Measurements from ENCODE around the gene RNF212.
A peak's percentile ranks its signal among the peaks of the same experiment; 100 is the strongest.
"Not testable (repeated sequence)": the region's sequence is repeated elsewhere in the genome, so short reads cannot be mapped to it uniquely, and the experiment has no call there.

Gene RNF212

DNA sequence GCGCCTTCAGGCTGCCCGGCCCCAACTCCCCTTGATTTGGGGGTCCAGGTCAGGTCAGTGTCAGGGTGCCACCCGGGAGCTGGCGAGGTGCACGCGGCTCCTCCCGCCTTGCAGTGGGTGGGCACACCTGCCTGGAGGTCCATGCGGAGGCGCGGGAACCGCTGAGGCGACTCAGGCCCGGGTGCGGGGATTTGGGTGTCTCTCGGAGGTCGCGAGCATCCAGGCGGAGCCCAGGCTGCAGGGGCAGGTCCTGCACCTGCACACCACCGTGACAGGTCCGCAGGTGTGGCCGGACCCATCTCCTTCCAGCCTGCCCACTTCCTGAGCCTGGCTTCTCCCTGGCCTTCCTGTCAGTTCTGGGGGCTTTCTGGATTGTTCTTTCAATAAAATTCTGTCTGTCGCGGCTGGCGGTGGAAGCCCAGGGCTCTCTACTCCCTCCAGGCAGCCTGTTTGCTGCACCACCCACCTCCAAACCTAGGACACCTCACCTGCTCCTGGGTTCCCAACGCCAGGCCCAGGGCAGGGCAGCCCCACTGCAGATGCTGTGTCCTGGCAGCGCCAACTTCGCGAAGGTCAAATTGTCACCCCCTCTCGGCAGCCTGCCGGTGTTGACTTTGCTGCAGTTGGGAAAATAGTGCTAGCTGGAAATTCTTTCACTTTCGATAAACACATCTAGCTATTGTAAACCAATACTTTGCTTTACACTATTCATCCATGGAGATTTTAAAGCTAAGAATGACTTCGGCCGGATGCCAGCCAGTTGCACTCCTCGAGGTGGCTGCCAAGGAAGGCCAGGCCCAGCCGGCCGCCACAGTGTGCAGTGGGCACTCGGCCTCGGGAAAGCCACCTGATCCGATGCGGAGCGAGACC is 66.0 kb downstream of the RNF212 start:
- no peak for DNase-seq

DNA sequence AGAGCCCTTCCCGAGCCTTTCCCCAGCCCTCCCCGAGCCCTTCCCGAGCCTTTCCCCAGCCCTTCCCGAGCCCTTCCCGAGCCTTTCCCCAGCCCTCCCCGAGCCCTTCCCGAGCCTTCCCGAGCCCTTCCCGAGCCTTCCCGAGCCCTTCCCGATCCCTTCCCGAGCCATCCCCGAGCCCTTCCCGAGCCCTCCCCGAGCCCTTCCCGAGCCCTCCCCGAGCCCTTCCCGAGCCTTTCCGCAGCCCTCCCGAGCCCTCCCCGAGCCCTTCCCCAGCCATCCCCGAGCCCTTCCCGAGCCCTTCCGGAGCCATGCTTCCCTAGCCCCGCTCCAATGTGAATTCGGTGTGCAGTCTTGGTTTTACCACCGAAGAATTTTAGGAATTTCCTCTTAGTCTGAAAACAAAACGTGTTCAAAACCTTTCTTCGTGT is 66.8 kb downstream of the RNF212 start:
- not testable (repeated sequence) for DNase-seq

DNA sequence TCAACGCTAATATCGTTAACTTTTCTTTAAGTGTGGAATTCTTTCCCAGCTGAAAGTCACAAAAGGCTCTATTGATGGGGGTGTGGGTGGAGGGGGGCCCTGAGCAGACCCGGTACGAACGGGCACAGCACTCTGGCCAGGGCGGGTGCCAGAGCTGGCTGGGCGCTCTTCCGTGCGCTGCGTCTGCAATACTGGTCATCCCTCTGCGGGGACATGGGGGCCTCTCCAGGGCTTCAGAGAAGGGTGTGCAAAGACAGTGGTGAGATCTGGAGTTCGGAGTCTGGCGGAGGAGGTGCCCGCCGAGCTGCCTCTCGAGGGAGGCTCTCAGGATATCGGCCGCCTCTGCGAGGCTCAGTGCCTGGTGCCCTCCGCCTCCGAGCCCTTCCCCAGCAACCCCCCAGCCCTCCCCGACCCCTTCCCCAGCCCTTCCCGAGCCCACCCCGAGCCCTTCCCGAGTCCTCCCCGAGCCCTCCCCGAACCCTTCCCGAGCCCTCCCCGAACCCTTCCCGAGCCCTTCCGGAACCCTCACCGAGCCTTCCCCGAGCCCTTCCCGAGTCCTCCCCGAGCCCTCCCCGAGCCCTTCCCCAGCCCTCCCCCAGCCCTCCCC is 67.7 kb downstream of the RNF212 start:
- DNase-seq: no peak

DNA sequence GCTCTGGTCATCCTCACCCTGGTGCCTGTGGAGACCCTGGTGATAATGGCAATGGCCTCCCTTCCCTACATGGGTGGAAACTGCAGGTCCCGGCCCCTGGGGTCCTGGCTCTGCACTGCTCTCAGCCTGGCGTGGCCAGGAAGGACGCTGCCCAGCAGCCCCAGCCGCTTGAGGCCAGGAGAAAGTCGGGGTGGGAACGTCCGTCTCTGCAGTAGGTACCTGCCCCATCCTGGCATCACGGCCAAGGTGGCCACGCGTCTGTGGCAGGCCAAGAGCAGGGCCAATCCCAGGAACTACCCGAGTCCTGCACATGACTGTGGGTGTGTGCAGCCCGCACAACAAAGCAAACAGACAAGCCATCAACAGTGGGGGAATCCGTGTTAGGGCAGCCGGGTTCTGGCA is 68.2 kb downstream of the RNF212 start:
- DNase-seq: no peak

DNA sequence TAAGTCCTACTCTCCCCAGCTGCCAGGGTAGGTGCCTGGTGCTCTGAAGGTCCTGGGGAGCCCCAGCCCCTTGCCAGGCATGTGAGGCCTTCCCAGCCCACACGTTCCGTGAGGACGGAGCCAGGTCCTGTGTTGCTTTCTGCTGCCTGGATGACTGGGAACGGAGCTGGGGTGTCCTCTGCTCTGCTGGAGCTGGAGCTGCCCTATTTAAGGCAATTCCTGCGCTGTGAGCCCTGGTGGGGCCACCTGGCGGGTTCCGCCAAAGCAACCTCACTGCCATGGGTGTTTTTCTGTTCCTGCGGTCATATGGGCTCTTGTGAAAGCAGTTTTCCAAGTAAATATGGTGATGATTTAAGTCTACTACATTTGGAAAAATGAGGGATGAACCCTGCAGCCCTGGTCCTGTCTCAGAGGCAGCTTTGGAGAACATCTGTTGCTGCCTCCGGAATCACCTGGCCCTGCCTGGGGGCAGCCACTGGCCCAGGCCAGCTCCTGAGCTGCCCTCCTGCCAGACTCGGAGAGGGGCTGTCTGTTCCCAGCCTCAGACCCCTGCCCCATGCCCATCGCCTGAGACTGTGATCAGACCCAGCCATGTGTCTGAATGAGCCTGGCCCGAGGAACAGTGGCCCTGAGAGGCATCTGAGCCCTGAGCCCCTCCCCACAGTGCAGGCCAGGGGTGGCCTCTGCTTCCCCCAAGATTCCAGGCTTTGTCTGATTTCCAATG is 68.7 kb downstream of the RNF212 start:
- DNase-seq: no peak

DNA sequence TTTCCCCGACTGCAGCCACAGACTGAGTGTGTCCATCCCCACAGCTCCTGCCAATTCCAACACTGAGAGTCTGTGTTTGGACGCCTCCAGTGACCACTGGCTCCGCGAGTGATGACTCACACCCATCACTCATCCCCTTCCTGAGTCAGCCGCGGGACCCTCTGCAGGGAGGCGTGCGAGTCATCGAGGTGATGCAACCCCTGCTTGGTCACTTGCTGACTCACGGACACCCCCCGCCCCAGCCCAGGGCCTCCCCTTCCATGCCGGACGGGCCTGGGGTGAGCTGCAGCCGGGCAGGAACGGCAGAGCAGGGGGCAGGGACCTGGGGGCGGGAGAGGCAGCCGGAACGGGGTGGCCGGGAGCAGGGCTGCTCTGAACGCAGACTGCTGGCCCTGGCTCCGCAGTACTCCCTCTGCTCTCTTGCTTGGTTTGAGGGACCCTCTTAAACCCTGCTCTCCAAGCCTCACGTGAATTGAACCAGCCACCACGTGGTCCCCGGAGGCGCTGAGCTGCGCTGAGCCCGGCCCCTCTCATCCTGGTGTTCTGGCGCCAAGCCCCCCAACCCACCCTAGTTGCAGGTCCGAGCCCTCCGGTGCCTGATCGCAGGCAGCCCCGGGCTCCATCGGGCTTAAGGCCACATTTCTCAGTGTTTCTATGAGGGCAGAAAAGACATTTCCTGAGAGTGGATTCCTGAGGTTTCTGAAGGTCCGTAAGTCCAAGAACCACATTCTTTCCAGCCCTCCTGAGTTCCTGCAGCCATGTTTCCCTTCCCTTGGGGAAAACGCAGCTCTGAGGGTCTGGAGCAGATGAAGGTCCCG is 69.5 kb downstream of the RNF212 start:
- peak; percentile 96 for DNase-seq

DNA sequence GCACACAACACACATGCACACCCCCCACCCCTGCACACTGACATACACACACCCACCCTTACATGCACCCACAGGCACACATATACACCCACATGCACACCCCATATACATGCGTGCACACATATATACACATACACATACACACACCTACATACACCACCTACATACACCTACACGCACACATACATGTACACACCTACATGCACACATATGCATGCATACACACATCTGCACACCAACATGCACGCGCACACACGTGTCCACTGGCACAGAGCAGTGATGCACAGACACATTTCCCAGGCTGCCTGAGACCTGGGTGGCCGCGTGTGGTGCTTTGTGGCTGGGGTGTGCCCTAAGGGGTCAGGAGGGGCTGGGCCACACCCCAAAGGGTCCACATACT is 70.2 kb downstream of the RNF212 start:
- no peak for DNase-seq

DNA sequence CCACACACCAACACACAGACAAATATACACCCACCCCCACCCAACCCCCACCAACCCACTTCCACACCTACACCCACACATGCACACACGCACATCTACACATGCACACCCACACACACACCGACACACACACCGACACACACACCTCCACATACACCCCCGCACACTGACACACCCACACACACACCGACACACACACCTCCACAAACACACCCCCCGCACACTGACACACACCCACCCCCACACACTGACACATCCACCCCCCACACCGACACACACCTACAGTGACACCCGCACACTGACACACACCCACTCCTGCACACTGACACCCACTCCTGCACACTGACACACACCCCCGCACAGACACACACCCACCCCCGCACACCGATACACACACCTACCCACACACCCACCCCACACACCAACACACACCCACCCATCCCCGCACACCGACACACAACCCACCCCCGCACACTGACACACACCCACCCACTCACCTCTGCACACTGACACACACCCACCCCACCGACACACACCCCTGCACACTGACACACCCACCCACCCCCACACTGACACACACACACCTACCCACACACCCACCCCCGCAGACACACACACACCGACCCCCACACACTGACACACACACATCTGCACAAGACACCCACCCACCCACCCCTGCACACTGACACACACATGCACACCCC is 70.9 kb downstream of the RNF212 start:
- no peak for DNase-seq

DNA sequence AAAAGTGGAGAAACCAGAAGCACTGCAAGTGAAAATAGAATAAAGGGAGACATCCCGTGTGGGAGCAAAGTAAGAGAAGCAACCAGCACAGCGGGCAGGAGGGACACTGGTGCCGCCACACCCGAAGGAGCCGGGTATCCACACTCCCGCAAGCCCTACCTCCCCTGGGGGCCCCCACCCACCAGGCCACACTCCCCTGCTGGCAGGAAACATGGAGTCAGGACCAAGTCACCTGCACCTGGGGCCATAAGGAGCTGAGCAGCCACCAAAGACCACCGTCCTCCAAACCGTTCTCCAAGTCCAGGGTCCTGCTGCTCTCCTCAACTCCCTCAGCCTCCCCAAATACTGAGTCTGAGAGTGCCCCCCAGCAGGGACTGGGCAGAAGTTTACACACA is 71.4 kb downstream of the RNF212 start:
- no peak for DNase-seq

DNA sequence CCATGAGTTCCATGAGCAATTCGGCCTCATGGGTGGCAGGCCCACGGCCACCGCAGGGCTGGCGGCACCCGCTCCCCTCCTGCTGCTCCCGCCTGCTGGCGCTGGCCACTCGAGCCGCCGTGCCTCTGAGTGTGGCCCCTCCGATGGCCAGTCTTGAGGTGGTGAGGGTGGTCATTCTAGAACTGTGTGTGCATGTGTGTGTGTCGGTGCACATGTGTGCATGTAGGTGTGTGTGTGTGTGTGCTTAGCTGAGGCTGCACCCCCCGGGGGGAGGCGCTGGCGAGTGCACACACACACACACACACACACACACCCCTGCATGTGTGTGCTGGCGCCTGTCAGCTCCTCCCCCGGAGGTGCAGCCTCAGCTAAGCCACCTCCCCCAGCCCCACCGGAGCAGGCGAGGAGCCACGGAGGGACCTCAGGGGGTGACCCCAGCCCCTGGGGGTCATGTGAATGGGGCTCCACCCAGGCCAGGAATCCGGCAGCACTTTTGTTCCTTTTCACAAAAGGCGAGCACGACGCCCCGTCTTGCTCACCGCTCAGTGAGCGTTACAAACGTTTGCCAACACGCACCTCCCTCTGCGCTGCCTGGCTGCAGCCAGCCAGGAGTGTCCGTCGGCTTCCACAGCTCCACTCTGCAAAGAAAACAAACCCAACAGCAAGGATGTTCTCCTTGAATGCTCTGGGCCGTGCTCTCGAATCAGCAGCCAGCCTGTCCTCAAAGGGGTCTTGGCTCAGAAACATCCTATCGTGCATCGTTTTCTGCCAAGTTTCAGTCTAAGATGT is 72.0 kb downstream of the RNF212 start:
- no peak for DNase-seq

DNA sequence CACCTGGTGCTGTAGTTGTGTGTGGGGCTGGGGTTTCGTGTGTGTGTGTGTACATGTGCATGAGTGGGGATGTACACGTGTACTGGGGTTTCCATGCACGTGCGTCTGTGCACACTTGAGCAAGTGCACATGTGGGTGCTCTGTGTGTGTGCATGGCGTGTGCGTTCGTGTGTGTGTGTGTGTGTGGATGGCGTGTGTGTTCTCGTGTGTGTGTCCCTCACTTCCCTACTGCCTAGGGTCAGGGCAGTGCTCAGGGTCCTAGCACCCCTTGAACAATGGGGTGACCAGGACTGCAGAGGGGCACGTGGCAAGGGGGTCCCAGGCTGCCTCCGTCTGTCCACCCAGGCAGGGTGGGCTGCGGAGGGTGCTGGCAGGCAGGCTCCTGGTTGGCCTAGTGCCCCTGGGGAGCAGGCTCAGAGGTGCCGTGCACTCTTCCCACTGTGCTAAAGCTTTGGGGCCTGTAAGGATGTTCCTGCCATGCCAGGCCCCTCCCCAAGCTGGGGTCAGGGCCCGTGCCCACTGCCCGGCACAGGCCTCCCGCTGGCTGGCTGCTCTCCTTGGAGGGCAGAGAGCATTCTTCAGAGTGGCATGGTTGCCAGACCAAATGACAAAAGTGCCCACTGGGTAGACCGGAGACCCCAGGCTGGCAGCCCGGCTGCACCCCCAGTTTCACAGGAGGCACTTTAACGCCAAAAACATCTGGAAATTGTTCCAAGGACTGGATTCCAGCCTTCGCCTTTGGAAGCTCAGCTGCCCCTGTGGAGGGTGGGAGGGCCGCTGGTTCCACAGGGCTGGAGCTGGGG is 72.8 kb downstream of the RNF212 start:
- DNase-seq: no peak

DNA sequence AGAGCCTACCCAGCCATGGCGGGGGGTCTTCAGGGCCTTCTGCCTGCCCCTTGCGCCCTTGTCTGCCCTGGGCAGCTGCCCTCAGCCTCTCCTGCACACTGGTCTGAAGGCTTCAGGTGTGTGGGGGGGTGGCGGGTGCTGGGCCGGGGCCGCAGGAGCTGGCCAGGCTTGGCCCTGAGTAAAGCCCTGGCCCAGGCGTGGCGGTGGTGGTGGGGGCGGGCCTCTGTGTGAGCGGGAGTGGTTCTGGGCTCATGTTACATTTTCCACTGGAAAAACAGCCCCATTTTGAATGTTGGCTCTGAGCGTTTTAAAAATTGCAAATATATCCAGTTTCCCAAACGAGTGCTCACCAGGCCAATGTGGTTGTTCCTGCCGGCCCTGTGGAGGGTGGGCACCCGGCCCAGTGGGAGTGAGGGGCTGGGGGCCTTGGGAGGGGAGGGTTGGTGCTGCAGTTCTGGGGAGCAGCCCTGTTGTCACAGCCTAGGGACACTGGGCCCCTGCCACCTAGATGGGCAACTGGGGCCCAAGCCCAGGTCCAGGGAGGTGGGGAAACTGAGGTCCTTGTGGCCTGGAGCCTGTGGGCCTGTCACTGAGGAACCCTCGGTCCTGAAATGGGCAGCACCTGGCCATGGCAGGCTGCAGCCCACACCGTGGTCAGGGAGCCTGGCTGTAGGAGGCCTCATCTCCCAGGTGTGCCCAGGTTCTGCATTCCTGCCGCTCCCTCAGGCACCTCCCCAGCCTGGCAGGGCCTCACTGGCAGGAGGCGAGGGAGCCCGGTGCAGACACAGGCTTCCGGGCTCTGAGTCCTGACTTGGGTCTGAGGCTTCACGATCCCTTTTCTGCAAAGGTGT is 73.6 kb downstream of the RNF212 start:
- DNase-seq: no peak

DNA sequence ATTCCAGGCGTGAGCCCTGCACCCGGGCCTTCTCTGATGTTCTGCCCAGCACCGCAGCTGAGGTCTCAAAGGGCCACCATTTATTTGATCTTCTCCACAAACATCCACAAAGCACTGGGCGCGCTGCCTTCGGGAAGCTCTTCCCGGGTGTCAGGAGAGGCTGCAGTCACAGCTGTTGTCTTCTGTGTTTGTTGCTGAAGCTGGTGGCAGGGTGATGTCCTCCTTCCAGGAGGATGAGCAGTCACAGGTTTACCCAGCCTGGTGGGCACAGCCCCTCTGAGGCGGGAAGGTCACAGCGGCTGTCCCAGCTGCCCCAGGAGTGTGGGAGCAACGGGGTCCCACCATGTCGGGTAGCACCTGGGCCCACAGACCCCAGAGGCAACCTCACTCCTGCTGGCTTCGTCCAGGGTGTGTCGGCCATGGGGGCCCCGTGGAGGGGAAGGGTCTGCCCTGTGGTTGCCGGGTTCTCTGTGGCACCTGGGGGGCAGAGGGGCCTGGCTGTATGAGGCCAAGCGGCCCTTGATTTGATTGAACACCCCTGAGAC is 74.3 kb downstream of the RNF212 start:
- no peak for DNase-seq

DNA sequence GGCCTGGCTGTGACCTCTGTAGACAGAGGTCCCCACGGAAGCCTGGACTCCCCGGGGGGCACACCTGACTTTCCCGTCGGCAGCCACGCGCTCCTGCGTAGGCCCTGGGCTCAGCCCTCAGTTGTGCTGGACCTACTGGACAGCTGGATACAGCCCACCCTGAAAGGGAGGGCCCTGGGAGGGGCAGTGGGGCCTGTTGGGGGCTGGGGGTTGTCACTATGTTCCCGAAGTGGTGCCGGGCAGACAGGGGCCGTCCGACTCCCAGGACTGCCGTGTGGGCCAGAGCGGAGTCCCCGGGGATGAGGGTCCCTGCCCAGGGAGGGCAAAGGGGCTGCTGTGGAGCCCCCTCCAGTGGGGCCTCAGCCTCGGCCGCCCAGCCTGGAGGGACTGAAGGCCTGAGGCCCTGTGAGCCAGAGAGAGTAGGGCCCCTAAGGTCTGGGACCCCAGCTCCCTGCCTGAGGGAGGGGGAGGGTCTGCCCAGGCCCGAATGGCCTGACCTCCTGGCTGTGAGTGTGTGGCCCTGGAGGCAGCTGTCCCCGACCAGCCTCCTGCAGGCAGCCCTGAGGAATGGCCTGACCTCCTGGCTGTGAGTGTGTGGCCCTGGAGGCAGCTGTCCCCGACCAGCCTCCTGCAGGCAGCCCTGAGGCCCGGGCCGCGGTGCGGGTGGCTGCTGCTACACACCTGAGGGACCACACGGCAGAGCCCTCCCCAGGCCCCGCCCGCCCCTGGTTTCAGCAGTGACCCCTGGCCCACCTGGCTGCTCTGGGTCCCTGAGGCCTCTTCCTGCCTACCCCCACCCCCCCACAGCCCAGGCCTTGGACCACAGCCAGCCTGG is 76.2 kb downstream of the RNF212 start:
- DNase-seq: no peak

DNA sequence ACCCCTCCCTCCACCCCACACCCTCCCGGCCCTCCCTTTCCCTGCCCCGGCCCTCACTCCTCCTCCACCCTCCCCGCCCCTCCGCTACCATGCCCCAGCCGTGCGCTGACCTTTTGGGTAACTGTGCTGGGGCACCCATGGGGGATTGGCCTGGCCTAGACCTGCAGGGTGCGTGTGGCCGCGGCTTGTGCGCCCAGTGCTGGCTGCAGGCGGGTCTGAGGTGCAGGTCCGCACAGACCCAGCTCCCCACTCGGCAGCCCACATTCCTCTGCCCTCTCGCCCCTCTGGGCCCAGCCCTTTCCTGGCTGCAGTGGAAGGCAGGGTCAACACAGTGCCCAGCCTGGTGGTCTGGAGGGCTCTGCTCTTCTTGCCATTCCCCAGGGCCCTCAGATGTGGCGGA is 77.3 kb downstream of the RNF212 start:
- no peak for DNase-seq

DNA sequence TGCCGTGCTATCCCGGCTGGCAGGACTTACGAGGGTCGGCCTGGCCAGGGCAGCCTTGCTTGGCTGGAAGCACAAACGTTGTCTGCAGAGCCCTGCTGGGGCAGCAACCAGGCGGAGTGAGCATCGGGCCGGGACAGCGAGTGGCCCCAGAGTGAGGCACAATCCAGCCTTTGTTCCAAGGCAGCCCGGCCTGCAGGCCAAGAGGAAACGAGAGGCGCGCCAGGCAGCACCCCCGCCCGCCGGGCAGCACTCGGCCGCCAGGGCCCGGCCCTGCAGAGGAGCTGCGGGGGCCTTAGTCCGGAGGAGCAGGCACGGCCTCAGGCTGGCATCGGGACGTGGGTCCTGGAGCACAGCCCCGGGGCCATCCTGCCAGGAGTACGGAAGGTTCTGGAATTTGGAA is 77.9 kb downstream of the RNF212 start:
- no peak for DNase-seq

DNA sequence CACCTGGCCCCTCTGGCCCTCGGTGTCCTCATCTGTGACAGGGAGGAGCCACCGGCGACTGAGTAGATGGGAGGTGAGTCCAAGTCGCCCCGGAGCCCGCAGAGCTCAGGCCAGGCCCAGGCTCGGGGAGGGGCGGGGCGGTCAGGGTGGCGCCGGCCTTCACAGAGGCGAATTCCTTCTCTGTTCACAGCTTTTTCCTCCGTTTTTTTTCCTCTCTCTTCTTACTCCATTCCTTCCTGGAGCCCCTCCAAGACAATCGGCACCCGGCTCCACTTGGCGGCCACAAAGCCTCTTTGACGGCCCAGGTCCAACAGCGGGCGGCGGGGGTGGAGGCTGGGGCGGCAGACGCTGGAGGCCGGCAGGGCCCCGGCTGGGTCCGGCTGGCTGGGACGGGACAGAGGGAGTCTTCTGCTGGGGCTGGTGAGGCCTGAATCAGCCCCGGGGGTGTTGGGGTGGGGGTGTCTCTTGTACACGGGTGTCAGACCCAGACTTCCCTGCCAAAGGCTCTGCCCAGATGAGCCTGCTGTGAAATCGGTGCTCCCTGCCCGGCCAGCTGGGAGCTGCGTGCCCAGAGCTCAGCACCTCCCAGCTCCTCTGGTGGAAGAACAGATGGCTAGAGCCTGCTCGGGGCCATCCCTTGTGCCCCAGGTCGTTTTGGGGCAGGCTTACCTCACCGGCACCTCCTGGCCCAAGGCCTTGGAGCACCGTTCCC is 79.4 kb downstream of the RNF212 start:
- DNase-seq: no peak

DNA sequence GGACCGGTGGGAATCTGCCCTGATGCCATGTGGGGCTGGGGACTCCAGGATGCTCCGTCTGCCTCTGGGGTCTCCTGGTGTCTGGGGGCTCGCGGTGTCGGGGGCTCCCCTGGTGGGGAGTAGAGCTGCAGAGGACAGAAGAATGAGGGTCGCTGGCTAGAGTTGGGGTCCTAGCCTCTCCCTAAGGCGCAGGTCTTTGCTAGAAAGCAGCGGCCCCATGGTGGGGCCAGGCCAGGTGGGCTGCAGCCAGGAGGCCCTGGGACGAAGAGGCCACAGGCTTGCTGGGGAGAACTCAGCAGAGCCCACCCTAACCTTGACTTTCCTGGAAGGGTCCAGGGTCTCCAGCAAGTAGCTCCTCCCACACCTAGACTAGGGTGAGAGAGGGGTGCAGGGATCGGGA is 80.5 kb downstream of the RNF212 start:
- no peak for DNase-seq

Data from suppressor macrophage treated with lipopolysaccharide for 4 hours (primary cell).